Measurements from ENCODE around the gene PHACTR3.

PHACTR3 gene

GRCh38 chr20:59778615-59779200 is 174.4 kb downstream of the PHACTR3 start:
- DNase-seq (ENCODE audit: low spot score): no peak

GRCh38 chr20:59779656-59780380 is 175.5 kb downstream of the PHACTR3 start:
- no peak for DNase-seq (ENCODE audit: low spot score)

- DNase-seq (ENCODE audit: low spot score): no peak
These were observed 176.3 kb downstream of the PHACTR3 start for GRCh38 chr20:59780494-59781185.

- DNase-seq (ENCODE audit: low spot score): no peak
These were observed 176.9 kb downstream of the PHACTR3 start for GRCh38 chr20:59781226-59781625.

- peak; percentile 80 for DNase-seq (ENCODE audit: low spot score)
These were observed 178.8 kb downstream of the PHACTR3 start for GRCh38 chr20:59782986-59783640.

GRCh38 chr20:59783641-59784010 is 179.3 kb downstream of the PHACTR3 start:
- DNase-seq (ENCODE audit: low spot score): no peak

GRCh38 chr20:59784365-59784764 is 180.0 kb downstream of the PHACTR3 start:
- DNase-seq (ENCODE audit: low spot score): no peak

- no peak for DNase-seq (ENCODE audit: low spot score)
These were observed 180.7 kb downstream of the PHACTR3 start for GRCh38 chr20:59784791-59785668.

GRCh38 chr20:59785669-59785959 is 181.3 kb downstream of the PHACTR3 start:
- DNase-seq (ENCODE audit: low spot score): no peak

GRCh38 chr20:59785986-59786795 is 181.9 kb downstream of the PHACTR3 start:
- no peak for DNase-seq (ENCODE audit: low spot score)

- no peak for DNase-seq (ENCODE audit: low spot score)
These were observed 182.6 kb downstream of the PHACTR3 start for GRCh38 chr20:59786801-59787537.

GRCh38 chr20:59787538-59787890 is 183.2 kb downstream of the PHACTR3 start:
- no peak for DNase-seq (ENCODE audit: low spot score)

GRCh38 chr20:59788196-59788735 is 183.9 kb downstream of the PHACTR3 start:
- no peak for DNase-seq (ENCODE audit: low spot score)

GRCh38 chr20:59788811-59789397 is 184.6 kb downstream of the PHACTR3 start:
- DNase-seq (ENCODE audit: low spot score): no peak

- no peak for DNase-seq (ENCODE audit: low spot score)
These were observed 185.3 kb downstream of the PHACTR3 start for GRCh38 chr20:59789686-59790085.

GRCh38 chr20:59790346-59790745 is 186.0 kb downstream of the PHACTR3 start:
- DNase-seq (ENCODE audit: low spot score): no peak

GRCh38 chr20:59792300-59792699 is 188.0 kb downstream of the PHACTR3 start:
- DNase-seq (ENCODE audit: low spot score): no peak

GRCh38 chr20:59794555-59794954 is 190.2 kb downstream of the PHACTR3 start:
- DNase-seq (ENCODE audit: low spot score): no peak

GRCh38 chr20:59800309-59800708 is 196.0 kb downstream of the PHACTR3 start:
- DNase-seq (ENCODE audit: low spot score): no peak

GRCh38 chr20:59802018-59802417 is 197.7 kb downstream of the PHACTR3 start:
- DNase-seq (ENCODE audit: low spot score): no peak
